NCI-H2029 (cell line): ENCODE results near the gene LY6G5B.
"Not testable (repeated sequence)": the region's sequence is repeated elsewhere in the genome, so short reads cannot be mapped to it uniquely, and the experiment has no call there.

Experiments
- DNase-seq: peaks from one replicate; lab custom pipeline; 2025; lab: John Stamatoyannopoulos, UW

LY6G5B gene

DNA sequence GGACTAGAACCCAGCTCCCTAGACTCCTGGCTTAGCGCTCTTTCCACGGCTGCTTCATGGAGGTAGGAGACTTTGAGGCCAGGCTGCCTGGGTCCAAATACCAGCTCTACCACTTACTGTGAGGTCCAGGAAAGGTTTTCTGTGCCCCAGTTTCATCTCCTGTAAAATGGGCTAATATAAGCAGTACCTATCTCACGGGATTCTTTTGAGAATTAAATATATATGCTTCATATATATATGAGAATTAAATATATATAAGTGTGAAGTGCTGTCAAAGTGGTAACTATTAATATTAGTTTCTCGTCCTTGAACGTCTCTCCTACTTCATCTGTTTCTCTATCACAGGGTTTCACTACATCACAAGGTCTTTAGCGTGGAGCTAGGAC lies 21.3 kb downstream of the LY6G5B start:
- no peak for DNase-seq

DNA sequence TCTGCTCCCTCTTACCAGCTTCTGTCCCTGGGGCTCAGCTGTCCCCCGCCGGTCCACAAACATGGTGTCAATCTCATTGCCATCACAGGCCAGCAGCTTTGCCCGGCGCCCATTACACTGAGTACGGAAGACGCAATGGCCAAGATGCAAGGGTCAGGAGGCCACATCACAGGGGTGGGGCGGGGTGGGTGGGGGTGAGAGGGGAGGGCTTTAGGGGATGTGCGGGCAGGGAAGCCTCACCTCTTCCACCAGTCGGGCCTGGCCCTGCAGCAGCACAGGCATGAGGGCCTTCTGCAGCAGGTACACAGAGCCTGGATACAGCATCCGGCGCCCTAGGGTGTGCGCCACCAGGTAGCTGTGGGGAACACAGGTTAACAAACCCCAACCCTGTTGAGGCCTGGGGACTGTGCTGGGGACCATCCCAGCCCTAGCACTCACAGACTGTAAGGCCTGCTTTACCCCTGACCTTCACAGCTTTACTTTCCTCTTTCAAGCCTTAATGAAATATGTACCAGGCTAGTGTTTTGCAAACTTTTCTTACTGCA lies 21.9 kb downstream of the LY6G5B start:
- DNase-seq: no peak

- no peak for DNase-seq
Measured at GRCh38 chr6:31692353-31692752, 22.6 kb downstream of the LY6G5B start.

- DNase-seq: no peak
Measured at GRCh38 chr6:31692886-31693285, 23.1 kb downstream of the LY6G5B start.

DNA sequence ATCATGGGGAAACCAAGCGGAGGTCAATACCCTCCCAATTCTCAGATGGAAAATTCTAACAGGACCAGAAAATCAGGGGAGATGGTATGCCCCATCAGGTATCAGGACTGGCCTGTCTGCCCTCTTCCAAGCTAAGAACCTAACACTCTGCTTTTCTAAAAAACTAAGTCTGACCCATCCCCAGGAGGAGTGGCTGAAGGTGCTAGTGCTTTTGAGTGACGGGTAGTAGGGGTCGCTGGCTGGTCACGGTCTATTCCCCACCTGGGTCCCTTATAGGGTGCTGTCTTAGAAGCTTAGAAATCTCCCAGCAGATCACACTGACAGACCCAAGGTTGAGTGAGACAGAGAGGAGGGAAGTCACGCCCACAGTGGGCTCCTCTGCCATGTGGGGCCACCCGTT lies 23.8 kb downstream of the LY6G5B start:
- no peak for DNase-seq

- peak; percentile 55 for DNase-seq
Measured at GRCh38 chr6:31697555-31697954, 27.8 kb downstream of the LY6G5B start.

DNA sequence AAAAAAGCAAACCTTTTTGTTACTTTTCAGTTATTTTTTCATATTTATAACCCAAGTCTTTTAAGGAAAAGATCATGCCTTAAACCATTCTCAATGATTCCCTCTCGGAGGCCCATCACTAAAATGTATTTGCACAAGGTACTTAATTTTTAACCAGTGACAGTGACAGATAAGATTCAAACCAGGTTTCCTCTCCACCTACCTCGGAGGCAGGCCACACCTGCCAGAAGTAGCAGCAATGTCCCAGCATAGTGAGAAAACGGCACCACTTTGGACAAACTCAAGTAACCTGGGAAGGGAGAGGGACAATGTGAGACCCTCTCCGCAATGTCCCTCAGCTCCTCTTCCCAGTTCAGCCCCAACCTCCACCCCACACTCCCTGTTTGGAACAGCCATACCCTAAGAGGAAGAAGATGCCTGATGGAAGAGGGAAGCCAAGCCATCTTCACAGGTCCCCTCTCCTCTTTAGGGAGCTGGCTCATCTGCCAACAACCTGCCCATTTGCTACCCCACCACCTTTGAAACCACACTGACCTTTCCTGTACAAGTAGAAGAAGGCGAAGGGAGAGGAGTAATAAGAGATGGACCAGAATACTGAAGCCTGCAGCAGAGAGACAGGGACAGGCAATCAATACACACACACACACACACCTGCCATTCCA lies 31.1 kb downstream of the LY6G5B start:
- no peak for DNase-seq

DNA sequence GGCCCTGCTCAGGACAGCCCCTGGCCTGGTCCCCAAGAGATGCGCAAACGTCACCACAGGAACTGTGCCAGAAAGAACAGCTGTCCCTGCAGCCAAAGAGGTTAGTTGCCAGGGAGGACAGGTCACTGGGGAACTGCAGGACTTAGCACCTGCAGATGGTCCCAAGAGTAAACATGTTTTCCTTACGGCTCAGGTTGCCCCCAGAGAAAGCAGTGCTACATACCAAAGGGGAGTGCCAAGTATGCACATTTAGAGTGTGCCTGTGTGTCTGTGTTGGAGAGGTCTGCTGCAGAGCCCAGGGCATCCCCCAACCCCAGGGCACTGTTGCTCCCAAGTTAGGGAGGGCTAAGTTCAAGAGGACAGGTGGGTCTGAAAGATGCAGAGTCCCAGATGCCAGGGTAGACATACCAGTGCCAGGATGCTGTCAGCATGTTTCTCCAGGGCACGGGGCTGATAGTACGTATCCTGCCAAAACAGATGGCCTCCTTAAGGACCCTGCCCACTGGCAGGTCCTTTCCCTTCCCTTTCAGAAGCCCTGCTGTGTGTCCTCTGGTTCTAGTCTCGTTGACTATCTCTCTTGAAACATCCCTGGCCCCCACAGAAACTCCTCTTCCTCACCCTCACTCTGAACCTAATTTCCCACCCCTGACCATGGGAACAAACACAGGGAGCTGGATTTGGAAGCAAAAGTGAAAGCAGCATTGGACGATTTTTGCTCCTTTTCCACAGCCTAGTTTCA lies 32.1 kb downstream of the LY6G5B start:
- peak; percentile 27 for DNase-seq

DNA sequence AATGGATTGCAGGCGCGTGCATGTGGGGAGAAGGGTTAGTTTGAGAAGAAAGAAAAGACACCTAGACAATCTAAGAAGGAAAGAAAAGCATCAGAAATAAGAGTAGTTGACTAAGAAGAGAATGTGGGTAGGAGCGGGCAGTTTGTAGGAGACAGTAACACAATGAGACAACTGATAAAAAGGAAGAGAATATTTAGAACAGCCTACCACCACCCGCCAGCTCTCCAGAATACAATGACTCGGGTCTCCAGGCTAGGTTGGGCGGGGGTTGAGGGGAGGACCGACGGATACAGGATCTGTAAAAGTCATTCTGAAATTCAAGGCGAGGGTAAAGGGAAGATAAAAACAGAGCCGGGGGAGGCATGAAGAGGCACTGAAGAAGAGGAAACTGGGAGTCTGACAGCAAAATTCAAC lies 32.6 kb downstream of the LY6G5B start:
- DNase-seq: no peak

- peak; percentile 95 for DNase-seq
Measured at GRCh38 chr6:31702819-31703716, 33.3 kb downstream of the LY6G5B start, which contains the start of gene ABHD16A. Gene ABHD16A, minus strand, starts transcription at chr6:31703324. Its CDS starts 43 bp downstream, at chr6:31703281.

DNA sequence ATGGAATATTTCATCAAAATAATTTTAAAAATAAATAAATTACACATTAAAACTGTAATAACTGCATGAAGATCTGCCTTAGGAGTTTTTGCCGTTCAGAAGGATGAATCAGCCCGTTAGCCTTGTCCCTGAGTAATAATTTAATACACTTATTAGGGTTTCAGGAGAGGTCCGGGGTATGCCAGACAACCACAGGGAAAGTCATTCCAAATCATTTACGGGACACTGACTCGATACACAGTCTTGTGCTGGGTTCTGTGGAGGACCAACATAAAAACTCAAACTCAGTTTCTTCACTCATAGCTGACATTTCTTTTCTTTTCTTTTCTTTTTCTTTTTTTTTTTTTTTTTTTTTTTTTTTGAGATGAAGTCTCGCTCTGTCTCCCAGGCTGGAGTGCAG lies 36.2 kb downstream of the LY6G5B start:
- no peak for DNase-seq

DNA sequence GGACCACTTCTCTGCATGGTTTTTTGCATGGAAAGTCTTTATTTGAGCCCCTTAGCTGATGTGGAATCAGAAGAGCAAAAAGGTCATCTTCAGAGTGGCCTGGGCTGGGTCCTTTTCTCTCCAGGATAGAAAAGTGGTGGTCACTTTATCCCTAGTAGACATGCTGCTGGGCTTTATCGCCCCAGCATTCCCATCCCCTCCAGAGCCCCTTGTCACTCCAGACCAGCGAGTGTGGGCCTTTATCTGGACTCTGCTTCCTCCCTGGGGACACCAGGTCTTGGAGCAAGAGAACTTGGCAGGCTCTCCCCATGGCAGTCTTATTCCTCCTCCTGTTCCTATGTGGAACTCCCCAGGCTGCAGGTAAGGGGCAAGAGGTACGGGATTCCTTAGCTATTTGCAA lies 36.8 kb downstream of the LY6G5B start, which contains the start of gene LY6G6F:
Gene LY6G6F, plus strand, starts transcription at position 268 of the 400 bp plus-strand sequence. Its CDS starts 41 bp downstream, at position 309.
- DNase-seq: no peak

GRCh38 chr6:31707701-31708100 lies 37.9 kb downstream of the LY6G5B start:
- DNase-seq: no peak

DNA sequence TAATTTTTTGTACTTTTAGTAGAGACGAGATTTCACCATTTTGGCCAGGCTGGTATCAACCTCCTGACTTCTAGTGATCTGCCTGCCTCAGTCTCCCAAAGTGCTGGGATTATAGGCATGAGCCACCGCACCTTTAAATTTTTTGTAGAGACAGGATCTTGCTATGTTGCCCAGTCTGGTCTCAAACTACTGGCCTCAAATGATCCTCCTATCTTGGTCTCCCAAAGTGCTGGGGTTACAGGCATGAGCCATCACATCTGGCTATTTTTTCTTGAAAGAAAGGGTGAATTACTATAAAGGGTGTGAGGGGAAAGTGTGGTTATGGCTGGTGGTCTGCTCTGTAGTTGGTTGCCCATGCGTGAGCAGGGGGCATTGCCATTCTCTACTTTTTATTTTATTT lies 38.4 kb downstream of the LY6G5B start:
- DNase-seq: no peak

DNA sequence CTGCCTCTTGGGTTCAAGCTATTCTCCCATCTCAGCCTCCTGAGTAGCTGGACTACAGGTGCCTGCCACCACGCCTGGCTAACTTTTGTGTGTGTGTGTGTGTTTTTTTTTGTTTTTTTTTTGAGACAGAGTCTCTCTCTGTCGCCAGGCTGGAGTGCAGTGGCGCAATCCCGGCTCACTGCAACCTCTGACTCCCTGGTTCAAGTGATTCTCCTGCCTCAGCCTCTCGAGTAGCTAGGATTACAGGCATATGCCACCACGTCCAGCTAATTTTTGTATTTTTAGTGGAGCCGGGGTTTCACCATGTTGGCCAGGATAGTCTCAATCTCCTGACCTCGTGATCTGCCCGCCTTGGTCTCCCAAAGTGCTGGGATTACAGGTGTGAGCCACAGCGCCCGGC lies 39.4 kb downstream of the LY6G5B start:
- DNase-seq: not testable (repeated sequence)

DNA sequence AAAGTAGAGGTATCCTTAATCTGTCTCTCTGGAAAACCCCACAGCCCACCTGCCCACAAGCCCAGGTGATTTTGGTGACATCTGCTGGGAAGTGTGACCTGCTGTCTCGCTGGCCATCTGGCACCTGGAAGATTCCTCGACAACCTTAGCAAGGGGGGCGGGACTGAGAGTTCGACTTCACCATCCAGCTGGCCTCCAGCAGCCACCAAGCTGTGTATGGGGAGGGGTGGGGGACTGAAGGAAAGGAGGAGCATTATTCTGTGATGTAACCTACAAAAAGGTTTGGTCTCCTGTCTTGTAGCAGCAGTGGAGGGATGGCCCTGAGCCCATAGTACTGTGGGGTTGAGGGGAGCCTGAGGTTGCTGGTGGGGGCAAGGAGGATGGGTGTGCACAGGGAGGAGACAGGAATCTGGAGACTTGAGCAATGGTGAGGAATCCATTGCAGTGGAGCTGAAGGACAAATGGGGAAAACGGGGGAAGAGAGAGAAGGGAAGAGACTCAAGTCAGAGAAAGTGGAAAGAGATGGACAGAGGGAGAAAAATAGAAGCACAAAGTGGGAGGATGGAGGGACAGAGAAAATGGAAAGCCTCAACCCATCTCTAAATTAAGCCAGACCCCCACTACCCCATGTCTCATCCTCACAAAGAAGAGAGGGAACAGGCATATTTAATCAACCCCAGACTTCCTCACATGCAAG lies 40.9 kb downstream of the LY6G5B start:
- DNase-seq: no peak

GRCh38 chr6:31711233-31711632 lies 41.5 kb downstream of the LY6G5B start:
- no peak for DNase-seq

GRCh38 chr6:31712296-31712695 lies 42.5 kb downstream of the LY6G5B start:
- DNase-seq: no peak

- DNase-seq: no peak
Measured at GRCh38 chr6:31713465-31713864, 43.7 kb downstream of the LY6G5B start.

GRCh38 chr6:31713991-31714684 lies 44.4 kb downstream of the LY6G5B start:
- DNase-seq: no peak
